Body of pancreas (tissue), 4 donors: Measurements from ENCODE around the gene ABTB1.

Experiments
- POLR2A ChIP-seq, 3 donors: fragments of 450-650 bp; IDR thresholded peaks; one replicate each; pipeline ENCODE4 v1.6.1; 2016; ENCODE audit warnings: antibody characterized with exemption in 3 of 3, mild to moderate bottlenecking in 2 of 3
- TF ChIP-seq, protein P1 (sequence below), 7 experiments: fragments of 450-650 bp in 4 of 7; fragments of 200-600 bp in 3 of 7; sonication (generic) in 3 of 7; IDR thresholded peaks; one replicate each; pipeline ENCODE4 v1.5.1; 2016 to 2019; ENCODE audit warnings: antibody characterized with exemption in 7 of 7

DNA sequence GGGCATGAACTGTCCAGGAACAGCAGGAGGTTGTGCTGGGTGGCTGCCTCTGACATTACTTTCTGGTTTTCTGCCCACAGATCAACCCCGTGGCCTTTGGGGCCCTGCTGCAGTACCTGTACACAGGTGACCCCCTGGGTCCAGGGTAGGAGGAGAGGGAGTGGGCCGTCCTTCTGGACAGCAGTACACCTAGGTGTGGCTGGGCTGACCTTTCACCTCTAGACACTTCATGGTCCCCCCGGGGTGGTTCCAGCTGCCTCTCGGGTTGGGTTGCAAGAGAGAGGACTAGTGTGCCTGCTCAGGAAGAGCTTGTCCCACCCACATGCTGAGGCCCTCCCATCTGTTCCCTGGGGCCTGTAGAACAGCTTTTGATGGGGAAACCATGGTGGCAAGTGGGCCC, 3.7 kb downstream of the ABTB1 start:
- TF ChIP-seq, protein P1, sequence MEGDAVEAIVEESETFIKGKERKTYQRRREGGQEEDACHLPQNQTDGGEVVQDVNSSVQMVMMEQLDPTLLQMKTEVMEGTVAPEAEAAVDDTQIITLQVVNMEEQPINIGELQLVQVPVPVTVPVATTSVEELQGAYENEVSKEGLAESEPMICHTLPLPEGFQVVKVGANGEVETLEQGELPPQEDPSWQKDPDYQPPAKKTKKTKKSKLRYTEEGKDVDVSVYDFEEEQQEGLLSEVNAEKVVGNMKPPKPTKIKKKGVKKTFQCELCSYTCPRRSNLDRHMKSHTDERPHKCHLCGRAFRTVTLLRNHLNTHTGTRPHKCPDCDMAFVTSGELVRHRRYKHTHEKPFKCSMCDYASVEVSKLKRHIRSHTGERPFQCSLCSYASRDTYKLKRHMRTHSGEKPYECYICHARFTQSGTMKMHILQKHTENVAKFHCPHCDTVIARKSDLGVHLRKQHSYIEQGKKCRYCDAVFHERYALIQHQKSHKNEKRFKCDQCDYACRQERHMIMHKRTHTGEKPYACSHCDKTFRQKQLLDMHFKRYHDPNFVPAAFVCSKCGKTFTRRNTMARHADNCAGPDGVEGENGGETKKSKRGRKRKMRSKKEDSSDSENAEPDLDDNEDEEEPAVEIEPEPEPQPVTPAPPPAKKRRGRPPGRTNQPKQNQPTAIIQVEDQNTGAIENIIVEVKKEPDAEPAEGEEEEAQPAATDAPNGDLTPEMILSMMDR (IDR thresholded peaks at IDR 0.05), result no peak
- TF ChIP-seq POLR2A (IDR thresholded peaks at IDR 0.05), result no peak
